Muscle of arm (tissue), 12 donors: ENCODE results near the gene FAXDC2. TPM values are rescaled to one million over a fixed set of nuclear protein-coding genes. Genes with fewer than 3 reads are reported as not detected.
A peak's percentile ranks its signal among the peaks of the same experiment; 100 is the strongest.
"Not testable (repeated sequence)": the region's sequence is repeated elsewhere in the genome, so short reads cannot be mapped to it uniquely, and the experiment has no call there.

Experiments used
- DNase-seq: peaks from one replicate; pipeline ENCODE4 v3.0.0-alpha.2; 2013
- polyA plus RNA-seq, 12 donors: library from polyadenylated mRNA; unstranded; fragments of 120-200 nt; gene quantifications; one replicate each; pipeline ENCODE4 v1.2.1, GENCODE V29; 2013; ENCODE audit not compliant: insufficient read length in 12 of 12

FAXDC2 gene
- polyA plus RNA-seq, 12 donors: 5.2 to 24.3 (median 14.9) TPM; not detected in 1

DNA sequence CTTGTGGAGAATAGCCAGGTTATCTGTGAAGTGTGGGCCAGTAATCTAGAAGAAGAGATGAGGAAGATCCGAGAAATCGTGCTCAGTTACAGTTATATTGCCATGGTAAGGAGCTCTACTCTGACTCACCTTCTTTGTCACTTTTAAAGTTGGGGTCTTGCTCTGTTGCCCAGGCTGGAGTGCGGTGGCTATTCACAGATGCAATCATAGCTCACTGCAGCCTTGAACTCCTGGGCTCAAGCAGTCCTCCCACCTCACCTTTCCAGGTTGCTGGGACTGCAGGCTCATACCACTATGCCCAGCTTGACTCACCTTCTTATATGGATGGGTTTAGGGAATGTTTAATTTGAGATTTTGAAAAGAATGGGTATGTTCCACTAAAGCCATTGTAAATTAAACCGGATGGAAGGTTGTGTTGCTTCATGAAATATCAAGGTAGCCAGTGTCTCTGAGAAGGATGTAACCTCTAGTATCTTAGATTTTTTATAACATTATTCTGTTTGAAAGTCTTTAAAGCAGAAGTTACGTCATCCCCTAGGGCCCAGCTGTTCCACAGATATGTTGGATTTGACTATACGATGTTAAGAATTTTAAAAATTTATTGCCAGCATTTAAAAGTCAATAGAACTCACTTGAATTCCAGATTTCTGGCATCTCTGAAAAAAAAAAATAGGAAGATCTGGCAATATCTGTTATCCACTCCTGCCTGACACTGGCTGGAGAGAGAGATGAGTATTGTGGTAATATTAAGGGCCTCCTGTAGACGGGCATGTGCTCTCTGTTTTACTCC, 13.1 kb upstream of the FAXDC2 start:
- DNase-seq: no peak

DNA sequence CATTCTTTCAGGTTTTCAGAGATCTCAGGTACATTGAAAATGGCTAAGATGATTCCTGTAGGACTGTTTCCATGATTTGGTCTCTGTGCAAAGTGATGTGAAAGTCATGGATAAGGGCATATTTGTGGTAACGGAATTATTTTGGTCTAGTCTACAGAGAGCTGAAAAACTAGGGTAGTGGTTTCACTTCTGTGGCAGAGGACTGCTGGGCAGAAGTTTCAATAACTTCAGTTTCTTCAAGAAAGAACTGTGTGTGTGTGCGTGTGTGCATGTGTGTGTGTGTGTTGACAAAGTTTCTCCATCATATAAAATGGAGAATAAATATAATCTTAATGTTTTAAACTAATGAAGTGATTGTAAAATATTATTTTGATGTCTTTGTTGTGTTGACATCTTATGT, 12.4 kb upstream of the FAXDC2 start:
- DNase-seq: no peak

DNA sequence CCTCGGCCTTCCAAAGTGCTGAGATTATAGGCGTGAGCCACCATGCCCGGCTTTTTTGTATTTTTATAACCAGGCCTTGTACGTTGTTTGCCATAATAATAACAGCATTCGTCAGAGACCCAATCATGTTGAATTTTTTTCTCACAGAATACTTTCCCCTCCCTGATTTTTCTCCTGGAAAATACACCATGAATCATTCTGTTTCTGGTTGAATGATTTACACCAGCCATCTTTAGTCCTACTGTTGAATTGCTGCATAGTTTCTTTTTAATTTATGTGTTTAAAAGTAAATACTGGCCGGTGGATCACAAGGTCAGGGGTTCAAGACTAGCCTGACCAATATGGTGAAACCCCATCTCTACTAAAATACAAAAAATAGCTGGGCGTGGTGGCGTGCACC, 11.5 kb upstream of the FAXDC2 start:
- DNase-seq: no peak

DNA sequence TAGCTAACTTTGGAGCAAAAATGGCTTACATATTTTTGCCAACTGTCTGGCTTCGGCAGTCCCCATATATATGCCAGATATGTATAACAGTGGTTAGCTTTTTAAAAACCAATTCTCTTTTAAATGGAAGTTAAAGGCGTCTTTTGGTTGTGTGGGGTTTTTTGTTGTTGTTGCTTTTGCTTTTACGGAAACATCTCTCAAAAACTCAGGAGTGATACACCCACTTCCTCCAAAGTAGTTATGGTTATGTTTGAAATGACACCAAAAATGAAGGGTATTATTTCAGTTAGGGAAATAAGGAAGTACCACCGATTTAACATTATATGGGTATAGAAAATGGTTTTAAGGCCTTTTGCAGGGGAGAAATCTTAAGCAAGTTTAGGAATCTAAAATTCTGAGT, 10.4 kb upstream of the FAXDC2 start:
- no peak for DNase-seq

DNA sequence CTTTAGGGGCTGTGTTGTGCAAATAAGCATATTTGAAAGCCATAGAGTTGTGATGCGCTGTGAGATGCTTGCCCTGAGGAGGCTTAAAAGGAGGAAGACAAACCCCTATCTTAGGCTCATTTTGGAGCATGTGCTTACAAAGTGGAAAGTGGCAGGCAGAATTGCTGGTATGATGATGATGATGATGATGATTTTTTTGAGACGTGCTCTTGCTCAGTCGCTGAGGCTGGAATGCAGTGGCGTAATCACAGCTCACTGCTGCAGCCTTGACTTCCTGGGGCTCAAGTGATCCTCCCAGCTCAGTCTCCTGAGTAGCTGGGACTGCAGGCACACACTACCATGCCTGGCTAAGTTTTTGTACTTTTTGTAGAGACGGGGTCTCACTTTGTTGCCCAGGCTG, 9.7 kb upstream of the FAXDC2 start:
- DNase-seq: no peak

DNA sequence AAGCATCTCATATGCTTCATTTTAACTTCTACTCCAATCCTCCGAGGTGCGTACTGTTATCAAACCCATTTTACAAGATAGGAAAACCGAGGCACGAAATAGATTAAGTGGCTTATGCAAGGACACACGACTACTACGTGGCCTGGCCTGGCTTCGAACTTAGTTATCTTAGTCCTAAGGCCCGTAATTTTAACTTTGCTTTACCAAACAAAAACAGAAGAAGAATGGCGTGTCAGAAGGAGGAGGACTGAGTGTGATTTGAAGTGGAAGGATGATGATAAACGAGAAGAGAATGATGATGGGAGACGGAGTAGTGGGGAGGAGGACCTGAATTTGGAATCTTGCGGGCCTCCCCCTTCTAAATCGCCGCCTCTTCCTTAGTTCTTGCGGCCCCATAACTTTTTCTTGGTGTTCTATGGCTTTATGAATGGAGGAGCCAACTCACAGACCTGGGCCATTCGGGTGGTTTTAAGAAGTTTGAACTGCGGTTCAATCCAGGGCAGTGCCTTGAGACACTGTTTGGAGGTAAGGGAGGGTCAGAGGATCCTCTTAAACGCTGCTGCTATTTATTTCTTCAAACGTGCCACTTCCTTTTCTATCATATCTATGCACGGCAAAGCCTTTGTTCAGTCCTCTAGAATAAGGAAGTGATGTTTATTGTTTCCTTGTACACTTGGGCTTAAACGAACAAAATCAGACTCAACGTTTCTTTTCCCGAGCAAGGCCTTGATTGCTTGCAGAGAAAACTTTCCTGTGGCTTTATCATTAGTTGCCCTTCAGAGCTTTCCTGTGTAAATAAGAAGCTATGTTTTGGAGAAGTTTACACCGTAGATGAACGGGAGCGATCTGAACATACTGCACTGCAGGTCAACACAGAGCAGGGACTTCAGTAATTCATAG, 8.8 kb upstream of the FAXDC2 start:
- DNase-seq: peak; percentile 32

DNA sequence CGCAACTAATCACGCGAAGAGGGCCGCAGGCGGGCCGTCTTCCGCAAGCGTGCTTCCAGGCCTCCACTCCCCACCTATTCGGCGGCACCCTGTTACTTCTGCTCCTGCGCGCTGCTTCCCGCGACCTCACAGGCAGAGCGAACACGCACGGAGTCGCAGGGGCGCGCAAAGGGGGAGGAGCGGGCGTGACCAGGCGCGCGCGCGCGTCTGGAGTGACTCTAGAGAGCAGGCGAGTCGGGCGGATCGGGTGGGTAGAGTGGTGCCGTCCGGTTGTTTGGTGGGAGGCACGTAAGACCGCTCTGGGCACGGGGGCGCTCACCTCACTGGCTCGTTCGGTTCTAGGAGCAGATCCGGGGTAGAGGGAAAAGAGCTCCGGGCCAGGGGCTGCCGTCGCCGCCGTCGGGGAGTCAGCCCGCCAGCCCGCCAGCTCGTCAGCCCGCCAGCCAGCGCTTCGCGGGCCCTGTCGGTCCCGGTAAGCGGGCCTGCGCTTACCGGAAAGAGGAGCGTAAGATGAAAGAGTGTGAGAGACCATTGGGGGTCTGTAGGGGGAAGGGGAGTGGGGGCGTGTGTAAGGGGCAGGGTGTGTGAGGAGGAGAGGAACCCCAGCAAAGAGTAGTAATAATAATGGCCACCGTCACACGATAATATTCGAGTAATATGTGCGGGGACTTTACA, 8.0 kb upstream of the FAXDC2 start, which contains the start of gene CNOT8:
TSS of gene CNOT8 (plus strand) at position 331 of the 675 bp plus-strand sequence. CDS start 4,652 bp downstream, outside the sequence.
- DNase-seq: peak; percentile 97

DNA sequence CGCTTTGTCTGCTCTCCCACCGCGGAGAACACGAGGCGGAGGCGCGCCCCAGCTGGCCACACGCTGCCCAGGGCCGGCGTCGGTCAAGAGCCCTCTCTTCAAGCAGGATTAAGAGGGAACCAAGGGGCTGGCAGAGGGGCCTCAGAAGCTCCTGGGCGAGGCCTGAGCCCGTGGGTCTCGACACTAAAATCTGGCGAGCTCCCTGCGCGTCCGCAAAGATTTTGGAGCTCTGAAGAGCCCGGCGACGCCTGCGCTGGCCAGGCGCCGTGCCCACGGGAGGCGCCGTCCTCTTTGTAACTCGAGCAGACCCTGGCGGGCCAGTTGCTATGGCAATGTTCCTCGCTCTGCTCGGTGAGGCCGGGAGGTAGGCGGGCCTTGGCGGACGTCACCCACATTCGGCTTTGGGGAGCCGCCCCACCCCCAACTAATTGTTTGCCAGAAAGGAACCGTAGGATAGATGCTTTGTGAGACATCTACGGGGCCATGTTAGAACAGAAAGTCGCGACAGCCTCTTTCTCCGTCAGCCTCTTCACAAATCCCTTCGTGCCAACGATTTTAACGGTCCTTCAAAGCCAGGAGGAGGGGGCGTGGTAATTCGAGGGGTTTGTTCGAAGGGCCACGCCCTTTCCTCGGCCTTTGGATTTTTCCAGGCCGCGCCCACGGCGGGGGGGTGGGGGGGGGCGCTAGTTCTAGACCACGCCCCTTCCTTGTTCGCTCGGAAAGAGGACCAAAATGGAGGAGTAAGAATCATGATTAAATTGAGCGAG, 7.3 kb upstream of the FAXDC2 start:
- DNase-seq: peak; percentile 98

DNA sequence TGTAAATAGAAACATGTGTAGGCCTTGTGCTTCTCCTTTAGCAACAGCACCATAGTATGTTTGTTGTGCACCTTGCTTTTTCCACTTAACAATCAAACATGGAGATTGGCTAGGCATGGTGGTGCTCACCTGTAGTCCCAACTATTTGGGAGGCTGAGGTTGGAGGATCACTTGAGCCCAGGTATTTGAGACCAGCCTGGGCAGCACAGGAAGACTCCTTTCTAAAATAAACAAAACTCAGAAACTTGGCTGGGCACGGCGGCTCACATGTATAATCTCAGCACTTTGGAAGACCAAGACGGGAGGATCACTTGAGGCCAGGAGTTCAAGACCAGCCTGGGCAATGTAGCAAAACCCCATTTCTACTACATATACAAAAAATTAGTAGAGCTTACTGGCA, 948 bp upstream of the FAXDC2 start:
- DNase-seq: no peak

DNA sequence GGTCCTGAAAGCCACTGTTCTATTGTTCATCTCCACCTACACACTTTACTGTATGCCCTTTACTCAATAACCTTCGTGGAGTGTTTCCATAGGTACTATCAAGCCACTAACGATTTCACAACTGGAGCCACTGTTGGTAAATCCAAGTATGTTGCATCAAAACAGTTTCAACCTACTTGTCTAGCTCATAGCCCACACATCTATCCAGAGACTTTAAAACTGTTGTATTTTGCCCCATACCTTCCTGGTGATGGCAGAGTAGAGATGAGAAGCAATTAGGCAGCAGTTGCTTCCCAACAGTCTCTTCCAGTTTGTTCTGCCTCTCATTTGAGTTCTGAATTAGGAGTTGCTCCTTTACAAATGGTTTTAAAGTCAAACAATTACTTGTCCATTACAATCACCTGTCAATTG, 607 bp downstream of the FAXDC2 start:
- DNase-seq: no peak

DNA sequence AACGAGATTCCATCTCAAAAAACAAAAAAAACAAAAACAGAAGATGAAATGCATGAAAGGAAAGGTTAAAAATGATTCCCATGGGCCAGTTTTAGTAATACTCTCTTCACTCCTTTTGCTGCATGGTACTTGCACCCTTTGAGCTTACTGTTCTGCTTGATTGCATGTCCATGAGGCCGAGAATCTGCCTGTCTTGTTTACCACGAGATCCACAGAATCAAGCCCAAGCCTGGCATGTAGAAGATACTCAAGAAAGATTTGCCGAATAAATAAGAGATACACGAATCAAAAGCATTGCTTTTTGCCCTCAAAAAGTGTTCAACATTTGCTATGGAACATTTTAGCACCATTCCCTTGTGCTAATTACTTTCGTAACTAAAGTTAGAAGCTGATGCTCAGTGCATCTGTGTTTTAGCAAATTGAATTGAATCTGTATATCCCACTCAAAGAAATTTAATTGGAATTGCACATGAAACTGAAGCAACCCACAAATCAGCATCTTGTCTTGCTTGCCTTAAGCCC, 1.1 kb downstream of the FAXDC2 start:
- no peak for DNase-seq

DNA sequence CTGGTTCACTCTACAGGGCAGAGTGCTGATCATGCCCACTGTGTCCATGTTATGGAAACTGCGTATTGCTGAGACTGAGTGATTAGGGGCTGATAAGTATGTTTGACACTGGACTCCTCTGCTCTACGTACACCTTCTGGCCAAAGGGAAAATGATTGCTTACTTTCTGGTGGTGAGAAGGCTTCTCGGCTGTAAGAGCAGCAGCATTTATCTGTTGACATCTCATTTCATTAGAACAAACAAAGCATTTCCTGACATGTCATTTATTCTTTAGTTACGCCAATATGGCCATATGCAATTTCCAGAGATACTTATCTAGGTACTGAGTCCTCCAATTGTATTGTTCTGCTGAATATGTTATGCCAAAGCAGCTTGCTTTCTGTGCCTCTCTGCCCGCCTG, 5.6 kb downstream of the FAXDC2 start:
- DNase-seq: no peak

DNA sequence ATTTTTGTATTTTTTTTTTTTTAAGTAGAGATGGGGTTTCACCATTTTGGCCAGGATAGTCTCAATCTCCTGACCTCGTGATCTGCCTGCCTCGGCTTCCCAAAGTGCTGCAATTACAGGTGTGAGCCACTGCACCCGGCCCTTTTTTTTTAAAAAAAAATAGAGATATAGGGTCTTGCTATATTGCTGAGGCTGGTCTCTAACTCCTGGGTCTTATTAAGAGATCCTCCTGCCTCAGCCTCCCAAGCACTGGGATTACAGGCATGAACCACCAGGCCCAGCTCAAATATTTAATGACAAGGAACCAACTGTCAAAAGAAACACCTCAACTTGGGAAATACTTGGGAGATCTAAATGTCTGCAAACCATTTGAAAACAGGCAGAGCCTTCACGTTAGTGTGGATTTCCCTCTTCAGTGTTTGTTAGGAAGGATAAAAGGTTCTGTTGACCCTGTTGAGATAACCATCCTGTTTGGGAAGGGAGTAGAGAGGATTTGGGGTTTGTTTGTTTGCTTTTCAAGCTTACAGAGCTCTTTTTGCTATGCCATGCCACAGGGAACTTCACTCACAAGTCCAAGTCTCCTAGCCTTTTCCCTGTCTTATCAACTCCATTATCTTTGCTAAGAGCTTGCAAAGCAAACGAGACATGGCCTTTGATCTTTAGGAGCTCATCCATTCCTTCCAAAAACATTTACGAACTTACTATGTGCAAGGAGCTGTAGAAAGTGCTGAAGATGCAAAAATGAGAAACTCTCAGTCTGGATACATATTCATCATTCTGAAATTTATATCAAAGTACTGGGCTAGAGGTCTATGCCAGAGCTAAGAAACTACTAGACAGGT, 7.5 kb downstream of the FAXDC2 start:
- no peak for DNase-seq

DNA sequence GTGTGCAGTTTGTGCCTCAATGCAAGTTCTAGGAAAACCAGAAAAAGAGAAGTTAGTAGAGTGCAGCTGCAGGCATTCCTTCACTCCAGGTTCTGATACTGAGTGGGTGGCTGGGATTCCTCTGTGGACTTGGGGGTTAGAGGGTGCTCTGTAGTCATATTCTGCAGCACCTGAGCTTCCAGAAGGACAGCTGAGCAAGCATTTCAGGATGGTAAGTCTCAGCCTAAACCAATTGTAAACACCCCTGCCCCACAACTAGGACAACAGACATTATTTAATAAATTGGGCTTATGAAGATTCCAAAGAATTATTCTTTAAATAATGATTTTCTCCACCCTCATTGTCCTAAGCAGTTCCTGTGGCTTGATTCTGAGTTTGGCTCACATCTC, 9.1 kb downstream of the FAXDC2 start:
- DNase-seq: no peak

DNA sequence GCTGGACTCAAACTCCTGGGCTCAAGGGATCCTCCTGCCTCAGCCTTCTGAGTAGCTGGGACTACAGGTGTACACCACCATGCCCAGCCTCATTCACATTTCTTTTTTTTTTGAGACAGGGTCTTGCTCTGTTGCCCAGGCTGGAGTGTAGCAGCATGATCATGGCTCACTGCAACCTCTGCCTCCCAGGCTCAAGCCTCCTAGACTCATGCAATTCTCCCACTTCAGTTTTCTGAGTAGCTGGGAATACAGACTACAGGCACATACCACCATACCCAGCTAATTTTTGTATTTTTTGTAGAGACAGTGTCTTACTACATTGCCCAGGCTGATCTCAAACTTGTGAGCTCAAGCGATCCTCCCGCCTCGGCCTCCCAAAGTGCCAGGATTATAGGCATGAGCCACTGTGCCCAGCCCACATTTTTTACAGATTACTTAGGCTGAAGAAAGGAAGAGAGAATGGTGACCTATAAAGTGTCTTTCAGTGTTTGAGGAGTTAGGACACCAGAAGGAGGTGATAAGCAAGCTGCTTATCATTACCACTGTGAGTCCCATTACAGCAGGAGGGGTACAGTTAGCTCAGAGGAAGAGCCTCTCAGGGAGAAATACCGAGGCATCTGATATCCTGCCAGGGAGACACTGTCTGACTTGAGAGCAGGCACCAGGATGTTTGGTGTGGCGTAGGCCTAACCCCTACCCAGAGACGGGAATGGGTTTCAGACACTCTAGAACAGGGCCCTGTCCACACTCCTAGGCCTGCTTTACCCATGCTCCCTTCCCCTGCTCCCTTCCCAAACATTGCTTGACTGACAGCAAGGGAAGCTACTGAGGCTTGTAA, 9.7 kb downstream of the FAXDC2 start:
- no peak for DNase-seq

DNA sequence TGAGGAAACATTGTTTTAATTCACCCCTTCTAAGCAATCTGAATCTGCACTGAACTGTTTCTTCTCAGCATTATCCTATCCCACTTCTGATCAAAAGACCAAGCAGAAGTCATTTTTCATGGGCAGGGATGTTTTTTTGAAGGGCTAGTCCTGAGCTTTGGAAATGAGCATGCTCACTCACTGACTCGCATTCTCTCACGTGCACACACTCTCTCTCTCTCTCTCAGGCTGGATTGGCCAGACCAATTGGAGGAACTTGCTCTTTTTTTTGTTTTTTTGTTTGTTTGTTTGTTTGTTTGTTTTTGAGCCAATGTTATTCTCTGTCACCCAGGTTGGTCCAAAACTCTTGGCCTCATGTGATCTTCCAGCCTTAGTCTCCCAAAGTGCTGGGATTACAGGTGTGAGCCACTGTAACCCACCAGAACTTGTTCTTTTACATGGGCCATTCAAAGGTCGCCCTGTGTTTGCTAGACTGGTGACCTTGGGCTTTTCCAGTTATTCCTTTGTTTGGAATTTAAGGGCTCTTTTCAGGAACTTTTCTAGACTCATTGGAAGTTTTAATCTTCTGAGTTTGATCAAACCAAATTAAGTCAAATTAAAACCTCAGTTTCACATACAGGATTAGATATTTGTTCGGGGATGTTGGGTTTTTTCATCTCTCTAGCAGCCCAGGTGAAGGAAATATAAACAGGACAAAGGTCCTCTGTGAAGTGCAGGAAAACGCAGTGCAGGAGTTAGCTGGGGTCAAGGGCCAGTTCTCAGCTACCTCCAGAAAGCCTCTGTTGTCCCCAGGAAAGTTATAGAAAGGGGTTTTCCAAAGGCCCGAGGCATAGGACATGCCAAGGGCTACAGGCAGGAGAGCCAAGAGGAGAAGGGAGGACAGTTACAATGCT, 13.1 kb downstream of the FAXDC2 start:
- no peak for DNase-seq

DNA sequence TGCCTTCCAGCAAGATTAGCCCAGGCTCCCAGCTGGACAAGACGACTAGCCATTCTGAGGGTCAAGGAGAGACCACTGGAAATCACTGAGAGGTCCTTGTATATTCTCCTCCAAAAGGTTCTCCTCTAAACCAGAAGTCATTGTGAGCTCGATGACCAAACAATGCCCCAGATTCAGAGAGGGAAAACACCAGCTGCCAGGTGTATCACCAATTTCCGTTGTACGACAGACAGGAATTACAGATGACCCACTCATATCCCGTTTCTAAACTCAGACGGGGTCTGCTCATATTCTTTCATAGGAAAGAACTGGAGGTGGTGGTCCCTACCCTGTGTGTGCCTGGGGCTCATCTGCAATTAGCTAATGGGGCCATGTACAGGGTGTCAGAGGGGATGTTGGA, 14.2 kb downstream of the FAXDC2 start:
- DNase-seq: no peak

DNA sequence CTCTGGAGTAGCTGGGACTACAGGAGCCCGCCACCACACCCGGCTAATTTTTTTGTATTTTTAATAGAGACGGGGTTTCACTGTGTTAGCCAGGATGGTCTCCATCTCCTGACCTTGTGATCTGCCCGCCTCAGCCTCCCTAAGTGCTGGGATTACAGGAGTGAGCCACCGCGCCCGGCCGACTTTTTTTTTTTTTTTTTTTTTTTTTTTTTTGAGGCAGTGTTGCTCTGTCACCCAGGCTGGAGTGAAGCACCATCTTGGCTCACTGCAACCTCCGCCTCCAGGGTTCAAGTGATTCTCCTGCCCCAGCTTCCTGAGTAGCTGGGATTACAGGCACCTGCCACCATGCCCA, 14.7 kb downstream of the FAXDC2 start:
- DNase-seq: not testable (repeated sequence)
